Gastrocnemius medialis (tissue), 4 donors: ENCODE measurements around the gene UBE2Z. TPM values are rescaled to one million over a fixed set of nuclear protein-coding genes. Genes with fewer than 3 reads are reported as not detected.
"Not testable (repeated sequence)": the region's sequence is repeated elsewhere in the genome, so short reads cannot be mapped to it uniquely, and the experiment has no call there.

Experiments
- ATAC-seq, 2 donors: fragments of 150-250 bp; one replicate each; pipeline ENCODE4 v1.9.1; 2016
- DNase-seq, 2 donors: peaks; one replicate each; pipeline ENCODE4 v3.0.0-alpha.2; 2019
- H3K27ac ChIP-seq, 4 donors: fragments of 200-600 bp; sonication (generic); 1 replicate in 1 of 4; 2 replicates in 3 of 4; pipeline ENCODE4 v1.5.1; 2016 to 2018; ENCODE audit warnings: mild to moderate bottlenecking in 2 of 4, moderate library complexity in 1 of 4
- H3K27me3 ChIP-seq, 3 donors: fragments of 200-600 bp; sonication (generic) in 2 of 3; 1 replicate in 1 of 3; 2 replicates in 2 of 3; pipeline versions ENCODE4 v1.5.1 to v1.6.0; 2016 to 2019; ENCODE audit warnings: mild to moderate bottlenecking in 1 of 3, moderate library complexity in 1 of 3
- H3K36me3 ChIP-seq, 2 donors: fragments of 200-600 bp; sonication (generic) in 1 of 2; one replicate each; pipeline ENCODE4 v1.5.1; 2017 to 2018
- H3K4me1 ChIP-seq, 2 donors: fragments of 200-600 bp; sonication (generic) in 1 of 2; one replicate each; pipeline ENCODE4 v1.5.1; 2016 to 2017; ENCODE audit warnings: mild to moderate bottlenecking in 2 of 2
- H3K4me3 ChIP-seq, 4 donors: fragments of 200-600 bp; sonication (generic) in 3 of 4; 1 replicate in 1 of 4; 2 replicates in 3 of 4; pipeline ENCODE4 v1.5.1; 2016 to 2019; ENCODE audit warnings: mild to moderate bottlenecking in 2 of 4
- H3K9me3 ChIP-seq, 3 donors: fragments of 200-600 bp; sonication (generic) in 2 of 3; 1 replicate in 1 of 3; 2 replicates in 2 of 3; pipeline ENCODE4 v1.5.1; 2016 to 2019
- CTCF ChIP-seq, 5 experiments: fragments of 450-650 bp in 3 of 5; fragments of 200-600 bp in 2 of 5; sonication (generic) in 2 of 5; IDR thresholded peaks in 4 of 5; conservative IDR thresholded peaks in 1 of 5; 1 replicate in 4 of 5; 2 replicates in 1 of 5; pipeline ENCODE4 v1.5.1; 2016 to 2019; ENCODE audit warnings: antibody characterized with exemption in 5 of 5, mild to moderate bottlenecking in 3 of 5, moderate library complexity in 3 of 5
- POLR2A ChIP-seq, 2 donors: fragments of 450-650 bp; IDR thresholded peaks; one replicate each; pipeline ENCODE4 v1.6.1; 2017; ENCODE audit warnings: antibody characterized with exemption in 2 of 2, mild to moderate bottlenecking in 2 of 2, moderate library complexity in 2 of 2
- in situ Hi-C, 4 donors: fragments of 200-750 bp; cut with MboI; loops; one replicate each; pipeline versions ENCODE4 v1.15.0 to v1.8.0; 2017; ENCODE audit warnings: low sequenced_read_pairs in 4 of 4
- intact Hi-C: fragments of 100-400 bp; cut with DNase I; formaldehyde crosslinking; loops from one replicate; pipeline ENCODE4 v1.15.1; 2023; ENCODE audit warnings: low total_unique reads
- total RNA-seq, 4 donors: library from RNA; depleted of rRNA; stranded (reverse); fragments of >200 nt; gene quantifications; one replicate each; pipeline versions ENCODE4 v1.1.0 to v1.2.3, GENCODE V29; 2016

UBE2Z gene
- total RNA-seq, 4 donors from 2014 or later: 32.7 to 41.1 (median 35.4) TPM

DNA sequence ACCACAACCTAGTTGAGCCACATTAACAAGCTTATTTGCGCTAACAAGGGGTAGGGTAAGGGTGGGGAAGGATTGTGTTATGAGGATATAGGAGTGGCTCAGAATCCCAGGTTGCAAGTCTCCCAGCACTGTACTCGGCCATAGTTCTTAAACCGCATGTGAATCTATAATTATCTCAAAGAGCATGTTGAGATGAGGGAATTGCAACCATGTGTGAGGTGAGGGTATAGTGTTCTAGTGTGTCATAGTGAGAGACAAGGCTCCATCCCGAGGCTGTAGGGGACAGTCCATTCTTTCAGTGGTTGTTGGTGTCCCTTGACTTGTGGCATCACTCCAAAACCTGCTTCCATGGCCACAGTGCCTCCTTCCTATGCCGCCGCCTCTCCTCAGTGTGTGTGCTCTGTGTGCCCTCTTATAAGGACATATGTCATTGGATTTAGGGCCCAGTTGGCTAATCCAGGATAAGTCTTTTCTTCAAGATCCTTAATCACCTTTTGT is 38.3 kb upstream of the UBE2Z start:
- H3K27ac ChIP-seq: peak overlapping the region; percentile 13 to 79 (median 68)
- no peaks in the 10 kb centered on the region for H3K9me3 ChIP-seq
- TF ChIP-seq CTCF (IDR thresholded peaks at IDR 0.05 in 4 of 5, conservative IDR thresholded peaks at IDR 0.05 in 1 of 5) (no peak), POLR2A (IDR thresholded peaks at IDR 0.05) (no peak)
- no peak overlapping the region for H3K4me3 ChIP-seq
- ATAC-seq (no peak), DNase-seq (no peak)
- peaks cover 0 to 13% of the 10 kb centered on the region in 2 donors for H3K36me3 ChIP-seq
- no peaks in the 10 kb centered on the region for H3K27me3 ChIP-seq
- peaks cover 3 to 32% of the 10 kb centered on the region in 2 donors for H3K4me1 ChIP-seq
- intact Hi-C loops (no loop called here), in situ Hi-C loops (loop anchor here in 1 of 4 donors (10.0 kb wide), 1 partner anchor 65 kb away; no protein-coding TSS in a partner anchor)

DNA sequence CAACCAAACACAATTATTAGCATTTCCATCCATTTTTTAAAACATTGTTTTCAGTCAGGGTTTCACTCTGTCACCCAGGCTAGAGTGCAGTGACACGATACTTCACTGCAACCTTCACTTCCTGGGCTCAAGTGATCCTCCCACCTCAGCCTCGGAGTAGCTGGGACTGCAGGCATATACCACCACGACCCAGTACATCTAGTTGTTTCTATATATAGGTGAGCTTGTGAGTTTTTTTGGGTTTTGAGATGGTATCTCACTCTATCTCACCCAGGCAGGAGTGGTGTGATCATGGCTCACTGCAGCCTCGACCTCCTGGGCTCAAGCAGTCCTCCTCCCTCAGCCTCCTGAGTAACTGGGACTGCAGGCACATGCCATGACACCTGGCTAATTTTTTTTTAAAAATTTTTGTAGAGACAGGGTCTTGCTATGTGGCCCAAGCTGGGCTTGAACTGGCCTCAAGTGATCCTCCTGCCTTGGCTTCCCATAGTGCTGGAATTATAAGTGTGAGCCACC is 37.1 kb upstream of the UBE2Z start:
- Histone ChIP-seq H3K4me1 (peaks cover 3 to 32% of the 10 kb centered on the region in 2 donors), H3K36me3 (peaks cover 0 to 3% of the 10 kb centered on the region in 2 donors), H3K4me3 (no peak overlapping the region), H3K9me3 (no peaks in the 10 kb centered on the region), H3K27ac (peak overlapping the region; percentile 24 to 79 (median 68)), H3K27me3 (no peaks in the 10 kb centered on the region)
- no peak for DNase-seq
- TF ChIP-seq POLR2A (IDR thresholded peaks at IDR 0.05) (no peak), CTCF (IDR thresholded peaks at IDR 0.05 in 4 of 5, conservative IDR thresholded peaks at IDR 0.05 in 1 of 5) (no peak)
- intact Hi-C loops: no loop called here
- in situ Hi-C loops: loop anchor here in 1 of 4 donors (10.0 kb wide), 1 partner anchor 64 kb away; no protein-coding TSS in a partner anchor
- no peak for ATAC-seq

DNA sequence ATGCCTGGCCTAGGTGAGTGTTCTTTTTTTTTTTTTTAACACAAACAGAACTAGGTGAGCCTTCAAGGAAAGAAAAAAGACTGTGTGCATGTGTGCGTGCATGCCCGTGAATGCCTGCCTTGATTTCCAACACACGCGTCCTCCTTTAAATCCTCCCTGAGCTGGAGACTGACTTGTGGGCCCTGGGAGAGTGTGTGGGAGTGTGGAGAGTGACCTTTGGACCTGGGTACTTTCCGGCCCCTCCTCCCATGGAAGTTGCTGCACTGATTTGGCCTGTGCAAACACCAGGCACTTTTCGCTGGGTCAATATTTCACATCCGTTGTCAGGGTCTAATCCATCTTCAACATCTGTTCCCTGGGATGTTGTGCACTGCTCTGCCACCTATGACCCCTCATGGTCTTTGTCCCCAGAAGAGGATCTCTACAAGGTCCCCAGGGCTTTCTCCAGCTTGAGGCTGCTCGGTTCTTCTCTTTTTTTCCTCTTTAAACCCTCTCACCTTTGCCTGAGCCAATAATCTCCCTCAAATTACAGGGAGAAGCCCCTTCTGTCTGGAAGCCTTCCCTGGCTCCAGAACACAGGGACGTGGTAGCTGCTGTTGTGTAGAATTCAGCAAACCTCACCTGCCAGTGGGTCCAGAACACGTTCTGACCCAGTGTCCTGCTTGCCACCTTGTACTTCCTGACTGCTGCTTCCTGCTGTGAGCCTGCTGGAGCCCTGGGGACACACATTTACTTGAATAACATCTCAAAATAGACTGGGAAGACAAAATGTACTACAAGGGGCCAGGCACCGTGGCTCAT is 36.5 kb upstream of the UBE2Z start:
- peak; percentile 45 to 62 for ATAC-seq
- in situ Hi-C loops (loop anchor here in 1 of 4 donors (10.0 kb wide), 1 partner anchor 63 kb away; no protein-coding TSS in a partner anchor), intact Hi-C loops (no loop called here)
- Histone ChIP-seq H3K9me3 (no peaks in the 10 kb centered on the region), H3K36me3 (no peaks in the 10 kb centered on the region), H3K4me3 (no peak overlapping the region), H3K27ac (peak overlapping the region; percentile 24 to 79 (median 68)), H3K27me3 (no peaks in the 10 kb centered on the region), H3K4me1 (peaks cover 3 to 32% of the 10 kb centered on the region in 2 donors)
- no peak for TF ChIP-seq POLR2A (IDR thresholded peaks at IDR 0.05)
- no peak for TF ChIP-seq CTCF (IDR thresholded peaks at IDR 0.05 in 4 of 5, conservative IDR thresholded peaks at IDR 0.05 in 1 of 5)
- peak in 1 of 2 donors; percentile 36 for DNase-seq

DNA sequence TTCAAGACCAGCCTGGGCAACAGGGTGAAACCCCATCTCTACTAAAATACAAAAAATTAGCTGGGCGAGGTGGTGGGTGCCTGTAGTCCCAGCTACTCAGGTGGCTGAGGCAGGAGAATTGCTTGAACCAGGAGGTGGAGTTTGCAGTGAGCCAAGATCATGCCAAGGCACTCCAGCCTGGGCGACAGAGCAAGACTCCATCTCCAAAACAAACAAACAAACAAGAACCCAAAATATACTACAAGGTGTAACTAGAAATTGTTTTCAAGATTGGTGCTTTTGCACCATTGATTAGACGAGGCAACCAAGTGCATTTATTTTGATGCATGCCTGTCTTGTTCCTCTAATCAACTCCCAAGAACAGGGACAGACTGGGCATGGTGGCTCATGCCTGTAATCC is 35.8 kb upstream of the UBE2Z start:
- H3K9me3 ChIP-seq, H3K36me3 ChIP-seq, ATAC-seq, intact Hi-C loops, H3K4me3 ChIP-seq, H3K27me3 ChIP-seq, DNase-seq: not testable (repeated sequence)
- H3K4me1 ChIP-seq: peaks cover 3 to 35% of the 10 kb centered on the region in 2 donors
- peak overlapping the region; percentile 24 to 79 (median 68) for H3K27ac ChIP-seq
- in situ Hi-C loops: loop anchor here in 1 of 4 donors (10.0 kb wide), 1 partner anchor 62 kb away; no protein-coding TSS in a partner anchor

- ATAC-seq: peak in 1 of 2 donors; percentile 30
- intact Hi-C loops (no loop called here), in situ Hi-C loops (loop anchor here in 1 of 4 donors (10.0 kb wide), 1 partner anchor 62 kb away; no protein-coding TSS in a partner anchor)
Observed at GRCh38 chr17:48873209-48873608, 35.0 kb upstream of the UBE2Z start.

More at GRCh38 chr17:48873209-48873608, 35.0 kb upstream of the UBE2Z start:
- no peak for DNase-seq
- Histone ChIP-seq H3K9me3 (no peaks in the 10 kb centered on the region), H3K27me3 (no peaks in the 10 kb centered on the region), H3K4me1 (peaks cover 3 to 35% of the 10 kb centered on the region in 2 donors), H3K27ac (peak overlapping the region; percentile 24 to 79 (median 68)), H3K4me3 (no peak overlapping the region), H3K36me3 (no peaks in the 10 kb centered on the region)
- no peak for TF ChIP-seq POLR2A (IDR thresholded peaks at IDR 0.05)
- TF ChIP-seq CTCF (IDR thresholded peaks at IDR 0.05 in 4 of 5, conservative IDR thresholded peaks at IDR 0.05 in 1 of 5): no peak
